ENCODE data around the gene SMCO2. TPM values are rescaled to one million over a fixed set of nuclear protein-coding genes. Genes with fewer than 3 reads are reported as not detected.

SMCO2 gene
- total RNA-seq, 2 experiments from 2014 or later: 0.89 to 0.91 TPM

- CTCF ChIA-PET: no interaction called here
- DNase-seq (no peak), ATAC-seq (no peak)
- H3K36me3 Mint-ChIP-seq: no peaks in the 10 kb centered on the region
- no peak overlapping the region for H3K27ac Mint-ChIP-seq
- no peak overlapping the region for H3K4me3 Mint-ChIP-seq
- no peaks in the 10 kb centered on the region for H3K9me3 Mint-ChIP-seq (ENCODE audit: low read depth)
- H3K27me3 Mint-ChIP-seq: peaks cover 47% of the 10 kb centered on the region
- no peaks in the 10 kb centered on the region for H3K4me1 Mint-ChIP-seq
These were observed 102.0 kb downstream of the SMCO2 start for GRCh38 chr12:27548301-27549199.

GRCh38 chr12:27549236-27549800, 102.8 kb downstream of the SMCO2 start:
- Mint-ChIP-seq H3K27ac (no peak overlapping the region), H3K27me3 (peaks cover 51% of the 10 kb centered on the region), H3K4me3 (no peak overlapping the region), H3K36me3 (no peaks in the 10 kb centered on the region), H3K9me3 (ENCODE audit: low read depth) (no peaks in the 10 kb centered on the region), H3K4me1 (no peaks in the 10 kb centered on the region)
- DNase-seq (no peak), ATAC-seq (no peak)
- CTCF ChIA-PET: no interaction called here

GRCh38 chr12:27549801-27550652, 103.5 kb downstream of the SMCO2 start:
- CTCF ChIA-PET: interaction anchor here (1.3 kb wide), 1 partner anchor 12 kb away, joined by 3 read pairs; no protein-coding TSS in a partner anchor
- ATAC-seq (no peak), DNase-seq (no peak)
- no peak overlapping the region for H3K27ac Mint-ChIP-seq
- no peaks in the 10 kb centered on the region for H3K4me1 Mint-ChIP-seq
- H3K9me3 Mint-ChIP-seq (ENCODE audit: low read depth): no peaks in the 10 kb centered on the region
- H3K36me3 Mint-ChIP-seq: no peaks in the 10 kb centered on the region
- peaks cover 55% of the 10 kb centered on the region for H3K27me3 Mint-ChIP-seq
- H3K4me3 Mint-ChIP-seq: no peak overlapping the region

DNA sequence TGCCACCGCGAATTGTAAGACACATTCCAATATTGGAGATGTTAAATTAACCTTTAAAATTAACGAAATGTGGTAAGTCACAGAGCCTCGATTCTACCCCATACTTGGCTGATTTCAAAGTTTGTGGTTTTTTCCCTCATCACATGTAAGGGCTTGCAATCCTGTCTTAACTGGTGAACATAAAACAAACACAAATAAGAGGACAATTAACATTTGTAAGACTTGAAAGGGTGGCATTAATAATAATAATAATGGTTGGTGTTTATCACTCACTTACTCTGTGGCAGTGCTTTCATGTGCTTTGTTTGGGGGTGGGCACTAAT, 104.1 kb downstream of the SMCO2 start:
- peaks cover 59% of the 10 kb centered on the region for H3K27me3 Mint-ChIP-seq
- no peak overlapping the region for H3K27ac Mint-ChIP-seq
- no peak overlapping the region for H3K4me3 Mint-ChIP-seq

DNA sequence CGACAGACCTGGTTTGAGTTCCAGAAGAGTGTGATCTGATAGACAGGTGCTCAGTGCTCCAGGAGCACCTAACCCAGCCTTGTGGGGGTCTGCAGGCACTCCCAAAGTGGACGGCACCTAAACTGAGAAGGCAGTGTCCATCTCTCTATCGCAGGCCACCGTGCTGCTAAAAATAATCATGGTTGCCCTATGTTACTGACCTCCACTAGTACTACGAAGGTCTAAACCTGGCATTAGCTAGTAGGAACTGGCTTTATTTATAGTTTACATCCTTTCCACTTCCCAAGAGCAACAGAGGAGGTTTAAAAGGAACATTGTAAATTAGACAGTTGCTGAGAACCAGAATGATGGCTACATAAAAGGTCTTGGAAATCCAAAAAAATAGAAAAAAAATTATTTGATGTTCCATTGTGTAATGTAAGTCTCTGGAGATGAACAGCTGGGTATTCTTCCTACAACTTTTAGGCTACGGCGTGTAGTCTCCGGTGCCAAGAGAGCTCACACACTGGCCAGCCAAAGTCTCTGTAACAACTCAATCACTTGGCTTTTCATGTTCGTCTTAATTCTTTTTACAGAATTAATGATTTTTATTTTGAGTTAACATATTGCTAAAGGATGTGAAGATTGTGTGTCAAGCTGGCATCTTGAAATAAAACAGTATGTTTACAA, 104.8 kb downstream of the SMCO2 start:
- ATAC-seq: no peak
- CTCF ChIA-PET: interaction anchor here (1.3 to 1.5 kb wide), 2 partner anchors 10 kb away, joined by 3 read pairs; no protein-coding TSS in a partner anchor
- DNase-seq: no peak
- Mint-ChIP-seq H3K27ac (no peak overlapping the region), H3K4me1 (peaks cover 7% of the 10 kb centered on the region), H3K4me3 (no peak overlapping the region), H3K36me3 (no peaks in the 10 kb centered on the region), H3K9me3 (ENCODE audit: low read depth) (no peaks in the 10 kb centered on the region), H3K27me3 (peaks cover 61% of the 10 kb centered on the region)

More for the DNA sequence above, 104.1 kb downstream of the SMCO2 start:
- CTCF ChIA-PET: interaction anchor here (1.3 kb wide), 1 partner anchor 11 kb away, joined by 3 read pairs; no protein-coding TSS in a partner anchor
- Mint-ChIP-seq H3K4me1 (peaks cover 1% of the 10 kb centered on the region), H3K9me3 (ENCODE audit: low read depth) (no peaks in the 10 kb centered on the region), H3K36me3 (no peaks in the 10 kb centered on the region)
- ATAC-seq: no peak
- no peak for DNase-seq

Other genes starting within 250 kb of the SMCO2 start
- gene STK38L, start 202.4 kb upstream of the SMCO2 start, total RNA-seq: 10 to 100 TPM; 18.7 to 29.4 TPM
- gene BMAL2, start 113.9 kb upstream of the SMCO2 start, total RNA-seq: 10 to 100 TPM; 23.1 to 38.4 TPM
- 10 to 100 TPM in 1 of 2 experiments, 1 to 10 TPM in 1; 5.4 to 23.2 TPM for gene PPFIBP1, start 77.5 kb downstream of the SMCO2 start, total RNA-seq
- under 1 TPM in 1 of 2 experiments, not detected in 1; 0.61 TPM for gene REP15, start 249.7 kb downstream of the SMCO2 start, total RNA-seq